Measurements from ENCODE around the gene KIAA1191. TPM values are rescaled to one million over a fixed set of nuclear protein-coding genes. Genes with fewer than 3 reads are reported as not detected.
A peak's percentile ranks its signal among the peaks of the same experiment; 100 is the strongest.

KIAA1191 gene
- total and polyA plus RNA-seq, 2 experiments from 2014 or later = 98.3 to 110 TPM

DNA sequence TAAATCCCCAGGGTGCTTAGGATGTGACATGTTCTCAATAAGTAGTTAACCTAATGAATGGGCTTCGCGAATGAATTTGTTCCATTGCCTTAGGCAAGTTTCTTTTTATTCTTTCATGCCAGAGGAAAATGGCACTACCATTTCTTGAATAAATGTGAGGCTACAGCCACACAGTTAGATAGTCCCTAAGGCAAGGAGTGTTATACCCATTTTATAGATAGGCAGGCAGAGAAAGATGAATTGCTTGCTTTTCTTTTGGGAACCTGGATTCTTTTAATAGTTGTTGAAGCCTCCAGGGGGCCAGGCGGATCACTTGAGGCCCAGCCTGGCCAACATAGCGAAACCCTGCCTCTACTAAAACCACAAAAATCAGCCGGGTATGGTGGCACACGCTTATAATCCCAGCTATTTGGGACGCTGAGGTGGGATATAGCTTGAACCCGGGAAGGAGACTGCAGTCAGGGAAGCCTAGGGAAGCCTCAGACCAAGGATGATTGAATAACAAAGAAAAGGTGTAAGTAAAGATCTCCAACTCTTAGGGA, 25.9 kb upstream of the KIAA1191 start:
- no peaks in the 10 kb centered on the region for H3K9me2 ChIP-seq (replicated peaks; ENCODE audit: insufficient read depth)
- 44% methylated on average over 8 of the region's 8 CpGs for WGBS (ENCODE audit: low lambda C conversion rate, missing lambda C conversion rate)
- peak overlapping the region; percentile 84 for H3K4me2 ChIP-seq
- TF ChIP-seq EZH2phosphoT487 (IDR thresholded peaks at IDR 0.05; ENCODE audit: low read depth, severe bottlenecking, unreplicated experiment) (no peak), CTCF (IDR thresholded peaks at IDR 0.05; ENCODE audit: poor library complexity) (no peak), EZH2 (IDR thresholded peaks at IDR 0.05; ENCODE audit: borderline replicate concordance) (no peak)
- H3K9me3 ChIP-seq (ENCODE audit: low read depth) = no peaks in the 10 kb centered on the region
- H3K4me1 ChIP-seq (ENCODE audit: insufficient read depth) = peaks cover 14% of the 10 kb centered on the region
- no peaks in the 10 kb centered on the region for H4K20me1 ChIP-seq (ENCODE audit: insufficient read depth, poor library complexity, severe bottlenecking)
- H2AFZ ChIP-seq = no peak overlapping the region
- H3K4me3 ChIP-seq = peak overlapping the region; percentile 45
- H3K27ac ChIP-seq = peak overlapping the region; percentile 62
- H3K27me3 ChIP-seq = no peaks in the 10 kb centered on the region
- H3K79me2 ChIP-seq = peaks cover 38% of the 10 kb centered on the region
- no peaks in the 10 kb centered on the region for H3K36me3 ChIP-seq (replicated peaks; ENCODE audit: insufficient read depth, low read depth)
- no peak for DNase-seq (ENCODE audit: low spot score)

GRCh38 chr5:176386491-176386890, 24.9 kb upstream of the KIAA1191 start:
- H3K9me3 ChIP-seq (ENCODE audit: low read depth) = no peaks in the 10 kb centered on the region
- H3K4me2 ChIP-seq = peak overlapping the region; percentile 84
- peaks cover 38% of the 10 kb centered on the region for H3K79me2 ChIP-seq
- no peaks in the 10 kb centered on the region for H3K9me2 ChIP-seq (replicated peaks; ENCODE audit: insufficient read depth)
- no peaks in the 10 kb centered on the region for H3K36me3 ChIP-seq (replicated peaks; ENCODE audit: insufficient read depth, low read depth)
- H3K4me3 ChIP-seq = no peak overlapping the region
- H4K20me1 ChIP-seq (ENCODE audit: insufficient read depth, poor library complexity, severe bottlenecking) = no peaks in the 10 kb centered on the region
- H3K4me1 ChIP-seq (ENCODE audit: insufficient read depth) = peaks cover 14% of the 10 kb centered on the region
- no peak overlapping the region for H2AFZ ChIP-seq
- WGBS (ENCODE audit: low lambda C conversion rate, missing lambda C conversion rate) = 78% methylated on average over 1 of the region's 1 CpG
- DNase-seq (ENCODE audit: low spot score) = no peak
- no peak for TF ChIP-seq EZH2 (IDR thresholded peaks at IDR 0.05; ENCODE audit: borderline replicate concordance)
- TF ChIP-seq CTCF (IDR thresholded peaks at IDR 0.05; ENCODE audit: poor library complexity) = no peak
- no peak for TF ChIP-seq EZH2phosphoT487 (IDR thresholded peaks at IDR 0.05; ENCODE audit: low read depth, severe bottlenecking, unreplicated experiment)
- H3K27ac ChIP-seq = no peak overlapping the region
- H3K27me3 ChIP-seq = no peaks in the 10 kb centered on the region

DNA sequence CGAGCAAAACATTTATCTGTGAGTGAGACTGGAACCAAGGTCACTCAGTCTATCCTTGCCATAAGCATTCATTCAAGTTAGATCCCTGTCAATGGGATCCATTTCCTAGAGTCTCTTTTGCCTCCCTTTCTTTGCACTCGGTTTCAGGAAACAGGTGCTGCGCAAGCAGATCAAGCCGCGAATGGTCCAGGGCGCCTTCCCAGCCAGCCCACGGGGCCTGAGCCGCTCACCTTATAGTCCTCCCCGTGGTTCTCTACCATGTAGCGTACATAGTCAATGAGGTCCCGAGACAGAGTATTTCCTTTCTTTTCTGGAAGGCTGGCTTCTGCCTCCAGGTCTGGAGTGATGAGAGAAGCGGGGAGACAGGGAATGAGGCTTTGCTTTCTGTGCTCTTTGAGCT, 23.4 kb upstream of the KIAA1191 start:
- Histone ChIP-seq H3K27me3 (no peaks in the 10 kb centered on the region), H3K79me2 (peaks cover 26% of the 10 kb centered on the region), H3K27ac (no peak overlapping the region), H3K36me3 (replicated peaks; ENCODE audit: insufficient read depth, low read depth) (no peaks in the 10 kb centered on the region), H3K4me3 (no peak overlapping the region), H3K9me2 (replicated peaks; ENCODE audit: insufficient read depth) (no peaks in the 10 kb centered on the region), H2AFZ (no peak overlapping the region), H4K20me1 (ENCODE audit: insufficient read depth, poor library complexity, severe bottlenecking) (no peaks in the 10 kb centered on the region), H3K9me3 (ENCODE audit: low read depth) (no peaks in the 10 kb centered on the region), H3K4me2 (no peak overlapping the region), H3K4me1 (ENCODE audit: insufficient read depth) (peaks cover 14% of the 10 kb centered on the region)
- TF ChIP-seq EZH2 (IDR thresholded peaks at IDR 0.05; ENCODE audit: borderline replicate concordance) (no peak), EZH2phosphoT487 (IDR thresholded peaks at IDR 0.05; ENCODE audit: low read depth, severe bottlenecking, unreplicated experiment) (no peak), CTCF (IDR thresholded peaks at IDR 0.05; ENCODE audit: poor library complexity) (no peak)
- 94% methylated on average over 12 of the region's 12 CpGs for WGBS (ENCODE audit: low lambda C conversion rate, missing lambda C conversion rate)
- DNase-seq (ENCODE audit: low spot score) = no peak
